Liver (tissue), 9 donors: ENCODE data around the gene SFMBT2. TPM values are rescaled to one million over a fixed set of nuclear protein-coding genes. Genes with fewer than 3 reads are reported as not detected.

Experiments
- DNase-seq: peaks from one replicate; pipeline ENCODE4 v3.0.0-alpha.2; 2017; ENCODE audit warnings: low spot score
- H3K27ac ChIP-seq, 2 donors: one replicate each; pipeline ENCODE4 v1.7.0; 2013; ENCODE audit warnings: inconsistent platforms in 2 of 2, low read length in 2 of 2, control low read depth in 1 of 2, low read depth in 1 of 2, mild to moderate bottlenecking in 1 of 2
- H3K27me3 ChIP-seq, 4 donors: one replicate each; pipeline versions ENCODE4 v1.6.1 to v1.7.0; 2013; ENCODE audit warnings: low read length in 3 of 4, inconsistent platforms in 1 of 4, mild to moderate bottlenecking in 1 of 4, moderate library complexity in 1 of 4; ENCODE audit not compliant: control insufficient read depth in 4 of 4, insufficient read depth in 4 of 4
- H3K36me3 ChIP-seq, 4 donors: one replicate each; pipeline versions ENCODE4 v1.6.1 to v1.7.0; 2013; ENCODE audit warnings: low read length in 3 of 4, mild to moderate bottlenecking in 3 of 4, low read depth in 1 of 4, moderate library complexity in 1 of 4; ENCODE audit not compliant: control insufficient read depth in 4 of 4, insufficient read depth in 3 of 4
- H3K4me1 ChIP-seq, 4 donors: one replicate each; pipeline versions ENCODE4 v1.6.1 to v1.7.0; 2013; ENCODE audit warnings: low read length in 3 of 4, mild to moderate bottlenecking in 3 of 4, moderate library complexity in 1 of 4; ENCODE audit not compliant: control insufficient read depth in 4 of 4, insufficient read depth in 4 of 4
- H3K4me3 ChIP-seq, 3 donors: one replicate each; pipeline versions ENCODE4 v1.6.1 to v1.7.0; 2013; ENCODE audit warnings: low read length in 3 of 3, control low read depth in 1 of 3, low read depth in 1 of 3, mild to moderate bottlenecking in 1 of 3
- H3K9ac ChIP-seq, 2 donors: one replicate each; pipeline ENCODE4 v1.7.0; 2013; ENCODE audit warnings: low read length in 2 of 2, mild to moderate bottlenecking in 2 of 2, moderate library complexity in 2 of 2, control low read depth in 1 of 2, low read depth in 1 of 2
- H3K9me3 ChIP-seq, 4 donors: one replicate each; pipeline versions ENCODE4 v1.6.1 to v1.7.0; 2013; ENCODE audit warnings: low read length in 3 of 4; ENCODE audit not compliant: control insufficient read depth in 4 of 4
- CTCF ChIP-seq: fragments of 150-350 bp; IDR thresholded peaks from 2 replicates; pipeline ENCODE4 v1.5.1; 2017; ENCODE audit warnings: improper control_type of control experiment, low read depth, low read length; ENCODE audit not compliant: missing input control
- EGR1 ChIP-seq, 2 donors: IDR thresholded peaks; 2 replicates each; pipeline ENCODE4 v1.6.1; 2016 to 2018; ENCODE audit warnings: antibody characterized with exemption in 2 of 2, low read depth in 2 of 2
- FOXA1 ChIP-seq: IDR thresholded peaks from 2 replicates; pipeline ENCODE4 v1.6.1; 2016; ENCODE audit warnings: antibody characterized with exemption
- FOXA2 ChIP-seq: IDR thresholded peaks from 2 replicates; pipeline ENCODE4 v1.6.1; 2016; ENCODE audit warnings: antibody characterized with exemption
- GABPA ChIP-seq, 2 donors: IDR thresholded peaks in 1 of 2; conservative IDR thresholded peaks in 1 of 2; 2 replicates each; pipeline ENCODE4 v1.6.1; 2016; ENCODE audit warnings: antibody characterized with exemption in 2 of 2, mild to moderate bottlenecking in 1 of 2, moderate library complexity in 1 of 2
- HNF4A ChIP-seq, 2 donors: conservative IDR thresholded peaks; 2 replicates each; pipeline ENCODE4 v1.6.1; 2016; ENCODE audit warnings: antibody characterized with exemption in 2 of 2, mild to moderate bottlenecking in 2 of 2
- HNF4G ChIP-seq: IDR thresholded peaks from 2 replicates; pipeline ENCODE4 v1.6.1; 2016; ENCODE audit warnings: antibody characterized with exemption
- JUND ChIP-seq, 2 donors: IDR thresholded peaks; 2 replicates each; pipeline ENCODE4 v1.6.1; 2016; ENCODE audit warnings: antibody characterized with exemption in 2 of 2
- NR2F2 ChIP-seq: IDR thresholded peaks from 2 replicates; pipeline ENCODE4 v1.6.1; 2016; ENCODE audit warnings: antibody characterized with exemption
- REST ChIP-seq: IDR thresholded peaks from 2 replicates; pipeline ENCODE4 v1.6.1; 2016; ENCODE audit warnings: antibody characterized with exemption, mild to moderate bottlenecking
- RXRA ChIP-seq, 2 donors: IDR thresholded peaks; 2 replicates each; pipeline ENCODE4 v1.6.1; 2017 to 2018; ENCODE audit warnings: antibody characterized with exemption in 2 of 2, mild to moderate bottlenecking in 1 of 2
- SP1 ChIP-seq: IDR thresholded peaks from 2 replicates; pipeline ENCODE4 v1.6.1; 2018; ENCODE audit warnings: antibody characterized with exemption, mild to moderate bottlenecking
- TAF1 ChIP-seq: conservative IDR thresholded peaks from 2 replicates; pipeline ENCODE4 v1.6.1; 2016; ENCODE audit warnings: antibody characterized with exemption, mild to moderate bottlenecking
- YY1 ChIP-seq: IDR thresholded peaks from 2 replicates; pipeline ENCODE4 v1.6.1; 2016; ENCODE audit warnings: antibody characterized with exemption, mild to moderate bottlenecking
- ZBTB33 ChIP-seq: IDR thresholded peaks from 2 replicates; pipeline ENCODE4 v1.6.1; 2016; ENCODE audit warnings: antibody characterized with exemption
- WGBS: extraction: QIAGEN DNeasy Blood & Tissue Kit; methylation state at CpG from one replicate; pipeline ENCODE4 v1.1.7; 2013; 5-methylcytosine and 5-hydroxymethylcytosine counted together
- polyA plus RNA-seq, 2 donors: library from polyadenylated mRNA; stranded (reverse) in 1 of 2; unstranded in 1 of 2; fragments of 200-250 nt in 1 of 2; fragments of >200 nt in 1 of 2; fragmentation: Nextera tagmentation in 1 of 2; extraction: Ambion mirVana in 1 of 2; gene quantifications; one replicate each; pipeline versions ENCODE4 v1.2.1 to v1.2.3, GENCODE V29; 2013 to 2015
- total RNA-seq, 2 donors: library from RNA; depleted of rRNA; stranded (reverse); fragments of >200 nt; gene quantifications; one replicate each; pipeline ENCODE4 v1.2.3, GENCODE V29; 2014
- TF ChIP-seq, protein P1 (sequence below): IDR thresholded peaks from 2 replicates; pipeline ENCODE4 v1.6.1; 2016; ENCODE audit warnings: antibody characterized with exemption
- TF ChIP-seq, protein P2 (sequence below): IDR thresholded peaks from 2 replicates; pipeline ENCODE4 v1.6.1; 2016; ENCODE audit warnings: antibody characterized with exemption
- donor health status: healthy.
- donor health status: healthy.
- donor health status: healthy.
- donor health status: healthy.
- donor health status: healthy.

The SFMBT2 gene
- total and polyA plus RNA-seq, 4 donors = 0.46 to 2.8 (median 1.5) TPM

DNA sequence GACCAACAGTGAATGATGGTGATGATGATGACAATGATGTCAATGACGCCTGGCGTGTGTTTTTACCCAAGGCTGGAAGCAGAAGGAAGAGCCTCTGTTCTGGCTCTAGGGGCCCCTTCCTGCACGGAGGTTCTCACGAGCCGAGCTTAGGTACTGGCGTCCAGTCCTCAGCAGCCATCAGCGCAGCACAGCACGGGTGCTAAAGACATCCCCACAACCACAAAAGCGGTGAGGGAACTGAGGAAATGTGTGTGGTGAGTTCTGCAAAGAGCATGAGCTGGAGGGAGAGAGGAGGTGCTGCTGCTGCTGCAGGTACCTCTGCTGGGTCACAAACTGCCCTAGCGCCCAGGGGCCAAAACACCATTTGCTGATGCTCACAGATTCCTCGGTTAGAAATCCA, 81.6 kb downstream of the SFMBT2 start (continued):
- TF ChIP-seq SP1 (no peak), FOXA2 (no peak)

DNA sequence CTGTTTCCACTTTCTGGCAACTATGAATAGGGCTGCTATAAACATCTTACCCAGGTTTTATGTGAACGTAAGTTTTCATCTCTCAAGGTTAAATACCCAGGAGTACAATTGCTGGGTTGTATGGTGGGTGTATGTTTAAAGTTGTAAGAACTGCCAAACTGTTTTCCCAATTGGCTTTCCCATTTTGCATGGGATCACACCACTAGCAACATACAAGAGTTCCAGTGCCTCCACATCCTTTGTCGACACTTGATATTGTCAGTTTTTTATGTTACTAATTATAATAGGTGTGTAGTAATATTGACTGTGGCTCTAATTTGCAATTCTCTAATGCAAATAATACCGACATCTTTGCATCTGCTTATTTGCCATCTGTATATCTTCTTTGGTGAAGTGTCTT, 82.9 kb downstream of the SFMBT2 start:
- no peak overlapping the region for H3K27ac ChIP-seq
- H3K36me3 ChIP-seq = no peaks in the 10 kb centered on the region
- H3K4me3 ChIP-seq = no peak overlapping the region
- peaks cover 0 to 5% (median 3%) of the 10 kb centered on the region in 4 donors for H3K9me3 ChIP-seq
- H3K27me3 ChIP-seq = no peaks in the 10 kb centered on the region
- TF ChIP-seq EGR1 (IDR thresholded peaks at IDR 0.05; ENCODE audit: low read depth in 2 of 2) (no peak), FOXA1 (no peak), RXRA (IDR thresholded peaks at IDR 0.05) (no peak), JUND (IDR thresholded peaks at IDR 0.05) (no peak), REST (no peak), TAF1 (no peak), HNF4A (conservative IDR thresholded peaks at IDR 0.05) (no peak), SP1 (no peak), GABPA (IDR thresholded peaks at IDR 0.05 in 1 of 2, conservative IDR thresholded peaks at IDR 0.05 in 1 of 2) (no peak), HNF4G (no peak), NR2F2 (no peak), YY1 (no peak)
- TF ChIP-seq, protein P1, sequence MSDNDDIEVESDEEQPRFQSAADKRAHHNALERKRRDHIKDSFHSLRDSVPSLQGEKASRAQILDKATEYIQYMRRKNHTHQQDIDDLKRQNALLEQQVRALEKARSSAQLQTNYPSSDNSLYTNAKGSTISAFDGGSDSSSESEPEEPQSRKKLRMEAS = no peak
- TF ChIP-seq, protein P2, sequence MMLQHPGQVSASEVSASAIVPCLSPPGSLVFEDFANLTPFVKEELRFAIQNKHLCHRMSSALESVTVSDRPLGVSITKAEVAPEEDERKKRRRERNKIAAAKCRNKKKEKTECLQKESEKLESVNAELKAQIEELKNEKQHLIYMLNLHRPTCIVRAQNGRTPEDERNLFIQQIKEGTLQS = no peak
- H3K4me1 ChIP-seq = no peaks in the 10 kb centered on the region
- H3K9ac ChIP-seq = no peak overlapping the region
- 96% methylated on average over 3 of the region's 3 CpGs for WGBS
- no peak for DNase-seq

DNA sequence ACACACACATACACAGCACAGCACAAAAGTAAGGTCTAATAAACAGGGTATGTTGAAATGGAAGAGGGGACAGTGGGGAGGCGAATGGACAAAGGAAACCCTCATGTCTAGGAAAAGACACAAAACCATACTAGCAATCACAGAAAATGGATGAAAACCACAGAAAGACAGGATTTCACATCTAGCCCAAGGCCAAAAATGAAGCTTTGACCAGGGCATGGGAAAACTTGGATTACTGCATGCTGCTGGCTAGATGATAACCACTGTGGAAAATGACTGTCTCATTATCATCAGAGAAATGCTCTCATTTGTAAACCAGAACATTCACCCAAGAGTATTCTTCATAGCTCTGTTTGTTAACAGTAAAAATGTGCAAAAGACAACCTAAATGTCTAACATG, 88.2 kb downstream of the SFMBT2 start:
- Histone ChIP-seq H3K9me3 (peaks cover 0 to 2% (median 0%) of the 10 kb centered on the region in 4 donors), H3K9ac (no peak overlapping the region), H3K36me3 (no peaks in the 10 kb centered on the region), H3K4me1 (no peaks in the 10 kb centered on the region), H3K4me3 (no peak overlapping the region), H3K27me3 (peaks cover 0 to 6% (median 0%) of the 10 kb centered on the region in 4 donors), H3K27ac (no peak overlapping the region)
- WGBS = 94% methylated on average over 1 of the region's 1 CpG
- no peak for DNase-seq
- TF ChIP-seq TAF1 (no peak), SP1 (no peak), FOXA1 (no peak), FOXA2 (no peak), REST (no peak), HNF4A (conservative IDR thresholded peaks at IDR 0.05) (no peak), NR2F2 (no peak), CTCF (no peak), YY1 (no peak), HNF4G (no peak), JUND (IDR thresholded peaks at IDR 0.05) (no peak), ZBTB33 (no peak), RXRA (IDR thresholded peaks at IDR 0.05) (no peak), EGR1 (IDR thresholded peaks at IDR 0.05; ENCODE audit: low read depth in 2 of 2) (no peak)
- TF ChIP-seq, protein P1 = no peak
- TF ChIP-seq, protein P2 = no peak
